RWPE2 (cell line): ENCODE data around the gene ROMO1.

Experiments used
- ATAC-seq: fragments of 200-7000 bp; cut with Tn5 transposase; 3 replicates; pipeline ENCODE4 v1.9.1; 2021; ENCODE audit warnings: low read depth
- DNase-seq: peaks from one replicate; pipeline ENCODE4 v3.0.0-alpha.2; 2020; ENCODE audit warnings: low spot score
- H3K27ac ChIP-seq: fragments of 450-650 bp; 2 replicates; pipeline ENCODE4 v1.5.1; 2017; ENCODE audit warnings: mild to moderate bottlenecking; ENCODE audit not compliant: poor library complexity, severe bottlenecking
- H3K27me3 ChIP-seq: fragments of 250-450 bp; sonication (Bioruptor Pico); 2 replicates; pipeline ENCODE4 v1.5.1; 2021; ENCODE audit warnings: mild to moderate bottlenecking, moderate library complexity; ENCODE audit not compliant: insufficient read depth, poor library complexity, severe bottlenecking
- H3K36me3 ChIP-seq: fragments of 250-450 bp; sonication (Bioruptor Pico); 2 replicates; pipeline ENCODE4 v1.5.1; 2020; ENCODE audit warnings: low read depth, mild to moderate bottlenecking, moderate library complexity
- H3K4me1 ChIP-seq: fragments of 250-450 bp; sonication (Bioruptor Pico); 2 replicates; pipeline ENCODE4 v1.5.1; 2021; ENCODE audit warnings: mild to moderate bottlenecking, moderate library complexity; ENCODE audit not compliant: insufficient read depth, poor library complexity, severe bottlenecking
- H3K4me3 ChIP-seq: fragments of 250-450 bp; sonication (Bioruptor Pico); 2 replicates; pipeline ENCODE4 v1.5.1; 2021; ENCODE audit warnings: mild to moderate bottlenecking, moderate library complexity; ENCODE audit not compliant: severe bottlenecking
- H3K9me3 ChIP-seq: fragments of 250-450 bp; sonication (Bioruptor Pico); 2 replicates; pipeline ENCODE4 v1.5.1; 2021; ENCODE audit warnings: mild to moderate bottlenecking, moderate library complexity; ENCODE audit not compliant: severe bottlenecking
- TF ChIP-seq, protein P1 (sequence below): fragments of 450-650 bp; IDR thresholded peaks from one replicate; pipeline ENCODE4 v1.5.1; 2017; ENCODE audit warnings: mild to moderate bottlenecking, moderate library complexity; ENCODE audit not compliant: poor library complexity, severe bottlenecking

ROMO1 gene

DNA sequence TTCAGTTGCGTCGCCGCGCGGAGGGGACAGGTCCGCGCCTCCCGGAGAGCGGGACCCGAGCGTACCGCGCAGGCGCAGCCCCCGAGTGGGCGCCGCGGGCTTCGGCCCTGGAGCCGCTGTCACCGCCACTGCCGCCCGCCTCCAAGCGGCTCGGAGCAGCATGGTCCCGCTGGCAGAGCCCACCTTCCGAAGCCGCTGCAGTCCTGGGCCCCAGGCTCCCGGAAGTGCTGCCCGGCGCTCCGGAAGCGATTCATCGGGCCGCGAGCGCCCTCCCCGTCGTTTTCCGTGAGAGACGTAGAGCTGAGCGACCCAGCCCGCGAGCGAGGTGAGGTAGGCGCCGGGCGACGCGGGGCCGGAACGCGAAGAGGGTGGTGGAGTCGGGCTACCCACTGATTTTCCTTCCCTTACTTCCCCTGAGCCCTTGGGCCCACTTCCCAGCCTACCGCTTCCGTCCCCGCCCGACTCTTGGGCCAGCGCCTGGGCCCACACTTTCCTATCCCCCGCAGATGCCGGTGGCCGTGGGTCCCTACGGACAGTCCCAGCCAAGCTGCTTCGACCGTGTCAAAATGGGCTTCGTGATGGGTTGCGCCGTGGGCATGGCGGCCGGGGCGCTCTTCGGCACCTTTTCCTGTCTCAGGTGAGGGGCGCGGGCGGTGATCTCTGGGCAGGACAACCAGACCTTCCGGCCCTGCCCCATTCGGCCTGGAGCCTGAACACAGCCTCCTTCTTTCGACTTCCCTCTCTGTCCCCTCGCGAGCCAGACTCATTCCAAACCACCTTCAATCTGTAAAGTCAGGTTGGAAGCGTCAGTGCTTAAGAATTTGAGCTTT lies at the start of gene ROMO1, which contains the start of gene NFS1:
TSS of gene ROMO1 (plus strand) at position 279 of the 830 bp plus-strand sequence. CDS start at position 507, 228 bp downstream.
TSS of gene NFS1 (minus strand) at position 226 of the 830 bp plus-strand sequence. CDS start at position 162, 64 bp downstream.
- Histone ChIP-seq H3K4me1 (peaks cover 15% of the 10 kb centered on the region), H3K36me3 (peaks cover 76% of the 10 kb centered on the region), H3K4me3 (peak within 1 kb of the TSS; percentile 81), H3K27me3 (no peaks in the 10 kb centered on the region), H3K27ac (peak within 1 kb of the TSS; percentile 82), H3K9me3 (no peaks in the 10 kb centered on the region)
- TF ChIP-seq, protein P1, sequence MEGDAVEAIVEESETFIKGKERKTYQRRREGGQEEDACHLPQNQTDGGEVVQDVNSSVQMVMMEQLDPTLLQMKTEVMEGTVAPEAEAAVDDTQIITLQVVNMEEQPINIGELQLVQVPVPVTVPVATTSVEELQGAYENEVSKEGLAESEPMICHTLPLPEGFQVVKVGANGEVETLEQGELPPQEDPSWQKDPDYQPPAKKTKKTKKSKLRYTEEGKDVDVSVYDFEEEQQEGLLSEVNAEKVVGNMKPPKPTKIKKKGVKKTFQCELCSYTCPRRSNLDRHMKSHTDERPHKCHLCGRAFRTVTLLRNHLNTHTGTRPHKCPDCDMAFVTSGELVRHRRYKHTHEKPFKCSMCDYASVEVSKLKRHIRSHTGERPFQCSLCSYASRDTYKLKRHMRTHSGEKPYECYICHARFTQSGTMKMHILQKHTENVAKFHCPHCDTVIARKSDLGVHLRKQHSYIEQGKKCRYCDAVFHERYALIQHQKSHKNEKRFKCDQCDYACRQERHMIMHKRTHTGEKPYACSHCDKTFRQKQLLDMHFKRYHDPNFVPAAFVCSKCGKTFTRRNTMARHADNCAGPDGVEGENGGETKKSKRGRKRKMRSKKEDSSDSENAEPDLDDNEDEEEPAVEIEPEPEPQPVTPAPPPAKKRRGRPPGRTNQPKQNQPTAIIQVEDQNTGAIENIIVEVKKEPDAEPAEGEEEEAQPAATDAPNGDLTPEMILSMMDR, result peak; percentile 64
- DNase-seq (peak; percentile 97), ATAC-seq (peak; percentile 83)

- Histone ChIP-seq H3K27ac (no peak overlapping the region), H3K4me3 (no peak overlapping the region), H3K36me3 (peaks cover 81% of the 10 kb centered on the region), H3K4me1 (peaks cover under 1% of the 10 kb centered on the region), H3K9me3 (no peaks in the 10 kb centered on the region), H3K27me3 (no peaks in the 10 kb centered on the region)
- DNase-seq (no peak), ATAC-seq (no peak)
- TF ChIP-seq, protein P1, result no peak
Observed at GRCh38 chr20:35650632-35651031, 48.6 kb upstream of the ROMO1 start.

DNA sequence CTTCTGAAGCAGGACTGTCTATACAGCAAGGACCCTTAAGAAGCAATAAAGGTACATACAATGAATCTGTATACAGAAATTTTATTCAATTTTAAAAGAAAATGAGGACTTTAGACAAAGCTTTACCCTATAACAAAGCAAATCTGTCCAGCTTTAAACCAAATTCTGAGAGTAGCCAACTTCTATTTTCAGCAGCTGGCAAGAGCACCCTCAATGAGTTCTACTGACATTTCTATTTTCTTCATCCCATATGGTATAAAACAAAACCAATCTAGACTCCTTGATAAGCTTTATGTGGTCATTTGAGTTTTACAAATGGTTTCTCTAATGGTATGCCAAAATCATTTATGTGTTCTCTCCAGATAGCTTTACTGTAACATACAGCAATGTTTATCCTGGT lies 47.2 kb upstream of the ROMO1 start:
- Histone ChIP-seq H3K36me3 (peaks cover 91% of the 10 kb centered on the region), H3K27me3 (no peaks in the 10 kb centered on the region), H3K4me3 (no peak overlapping the region), H3K9me3 (no peaks in the 10 kb centered on the region), H3K27ac (no peak overlapping the region), H3K4me1 (no peaks in the 10 kb centered on the region)
- DNase-seq (no peak), ATAC-seq (no peak)
- TF ChIP-seq, protein P1, result no peak

- peaks cover 100% of the 10 kb centered on the region for H3K36me3 ChIP-seq
- DNase-seq (no peak), ATAC-seq (no peak)
- no peaks in the 10 kb centered on the region for H3K4me1 ChIP-seq
- H3K4me3 ChIP-seq, result no peak overlapping the region
- no peaks in the 10 kb centered on the region for H3K27me3 ChIP-seq
- no peak overlapping the region for H3K27ac ChIP-seq
- TF ChIP-seq, protein P1, result no peak
- H3K9me3 ChIP-seq, result no peaks in the 10 kb centered on the region
Observed at GRCh38 chr20:35652641-35653429, 46.4 kb upstream of the ROMO1 start.
